Adrenal gland (tissue), 12 donors: Measurements from ENCODE around the gene COPG2. TPM values are rescaled to one million over a fixed set of nuclear protein-coding genes. Genes with fewer than 3 reads are reported as not detected.
"Not testable (repeated sequence)": the region's sequence is repeated elsewhere in the genome, so short reads cannot be mapped to it uniquely, and the experiment has no call there.

Source experiments
- DNase-seq, 7 donors: peaks; one replicate each; pipeline ENCODE4 v3.0.0-alpha.2; 2019 to 2020
- H3K27ac ChIP-seq, 5 donors: fragments of 200-600 bp; sonication (generic) in 4 of 5; 1 replicate in 3 of 5; 2 replicates in 2 of 5; pipeline versions ENCODE4 v1.5.1 to v1.8.0; 2016 to 2020; ENCODE audit warnings: mild to moderate bottlenecking in 1 of 5
- H3K27me3 ChIP-seq: fragments of 200-600 bp; 2 replicates; pipeline ENCODE4 v1.8.0; 2021
- H3K36me3 ChIP-seq, 2 donors: fragments of 200-600 bp; replicated peaks in 1 of 2; 1 replicate in 1 of 2; 2 replicates in 1 of 2; pipeline versions ENCODE4 v1.5.1 to v1.8.0; 2018 to 2022
- H3K4me1 ChIP-seq, 2 donors: fragments of 200-600 bp; replicated peaks in 1 of 2; 1 replicate in 1 of 2; 2 replicates in 1 of 2; pipeline versions ENCODE4 v1.5.1 to v1.8.0; 2018 to 2021
- H3K4me3 ChIP-seq, 4 donors: fragments of 200-600 bp; sonication (generic) in 3 of 4; one replicate each; pipeline ENCODE4 v1.5.1; 2016 to 2018
- H3K9me3 ChIP-seq, 3 donors: fragments of 200-600 bp; sonication (generic) in 1 of 3; replicated peaks in 1 of 3; 1 replicate in 2 of 3; 2 replicates in 1 of 3; pipeline versions ENCODE4 v1.5.1 to v1.8.0; 2016 to 2021
- POLR2A ChIP-seq, 2 donors: fragments of 450-650 bp; IDR thresholded peaks; one replicate each; pipeline ENCODE4 v1.6.1; 2017; ENCODE audit warnings: antibody characterized with exemption in 2 of 2, mild to moderate bottlenecking in 2 of 2, moderate library complexity in 1 of 2
- WGBS, 4 donors: extraction: QIAGEN DNeasy Blood & Tissue Kit in 2 of 4; methylation state at CpG; one replicate each; pipeline versions ENCODE4 v1.1.5 to v1.1.7; 2013 to 2017; 5-methylcytosine and 5-hydroxymethylcytosine counted together
- intact Hi-C, 2 donors: fragments of 100-400 bp; cut with DNase I; formaldehyde crosslinking; loops; one replicate each; pipeline versions ENCODE4 v1.14.1 to v1.15.0; 2022 to 2023
- polyA plus RNA-seq, 3 donors: library from polyadenylated mRNA; stranded (reverse); fragments of 200-250 nt in 2 of 3; fragments of 350-450 nt in 1 of 3; fragmentation: Illumina TruSeq in 1 of 3; extraction: RNeasy Lipid Tissue Mini Kit (QIAGEN cat#74804) in 1 of 3; gene quantifications; one replicate each; pipeline ENCODE4 v1.2.3, GENCODE V29; 2013 to 2014
- total RNA-seq, 9 donors: library from RNA; depleted of rRNA in 4 of 9; stranded (reverse); fragments of >200 nt in 4 of 9; fragments of 120-200 nt in 1 of 9; fragmentation: NEBNext Ultra II Directional in 1 of 9; extraction: Animal tissue kit (Norgen Biotek cat#: 25700) in 1 of 9; gene quantifications; one replicate each; pipeline versions ENCODE4 v1.1.0 to v1.2.4, GENCODE V29; 2013 to 2023
- TF ChIP-seq, protein P1 (sequence below), 6 experiments: fragments of 450-650 bp in 4 of 6; fragments of 200-600 bp in 2 of 6; sonication (generic) in 1 of 6; IDR thresholded peaks; 1 replicate in 5 of 6; 2 replicates in 1 of 6; pipeline versions ENCODE4 v1.5.1 to v1.8.0; 2016 to 2021; ENCODE audit warnings: antibody characterized with exemption in 6 of 6, mild to moderate bottlenecking in 2 of 6, moderate library complexity in 1 of 6
- donor health status: healthy with polysubstance abuse.
- donor health status: Bipolar disorder and iron deficiency.
- donor health status: DM: yes; HTN: yes; CAD: no.
- donor health status: DM: no; HTN: no; CAD: no.
- donor health status: DM: no; HTN: no; CAD: no.
- donor health status: DM: yes; HTN: yes; CAD: no.

The COPG2 gene
- total and polyA plus RNA-seq, 12 donors: 12.2 to 73.1 (median 37.9) TPM

DNA sequence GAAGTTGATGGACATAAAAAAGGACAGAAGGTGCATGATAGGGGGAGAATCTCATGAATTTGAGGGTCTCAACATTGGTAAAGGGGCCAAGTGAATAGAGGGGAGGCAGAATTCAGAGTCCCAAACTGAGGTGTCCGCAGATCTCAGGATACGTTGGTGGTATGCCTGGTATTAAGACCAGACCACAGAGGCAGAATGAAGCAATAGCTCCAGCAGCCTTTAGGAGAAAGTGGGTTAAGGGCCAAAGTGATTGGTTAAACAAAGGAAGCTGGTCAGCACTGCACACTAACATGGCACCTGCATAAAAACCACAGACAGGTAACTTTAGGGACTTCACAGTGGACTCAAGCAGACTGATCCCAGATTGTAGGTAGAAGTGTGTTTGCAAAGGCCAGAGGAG is 139.1 kb downstream of the COPG2 start:
- Histone ChIP-seq H3K36me3 (no peaks in the 10 kb centered on the region), H3K27me3 (no peaks in the 10 kb centered on the region), H3K4me3 (no peak overlapping the region), H3K4me1 (no peaks in the 10 kb centered on the region), H3K9me3 (no peaks in the 10 kb centered on the region), H3K27ac (no peak overlapping the region)
- WGBS, 4 donors: 86 to 98% (median 92%) methylated on average over 2 of the region's 2 CpGs
- TF ChIP-seq, protein P1, sequence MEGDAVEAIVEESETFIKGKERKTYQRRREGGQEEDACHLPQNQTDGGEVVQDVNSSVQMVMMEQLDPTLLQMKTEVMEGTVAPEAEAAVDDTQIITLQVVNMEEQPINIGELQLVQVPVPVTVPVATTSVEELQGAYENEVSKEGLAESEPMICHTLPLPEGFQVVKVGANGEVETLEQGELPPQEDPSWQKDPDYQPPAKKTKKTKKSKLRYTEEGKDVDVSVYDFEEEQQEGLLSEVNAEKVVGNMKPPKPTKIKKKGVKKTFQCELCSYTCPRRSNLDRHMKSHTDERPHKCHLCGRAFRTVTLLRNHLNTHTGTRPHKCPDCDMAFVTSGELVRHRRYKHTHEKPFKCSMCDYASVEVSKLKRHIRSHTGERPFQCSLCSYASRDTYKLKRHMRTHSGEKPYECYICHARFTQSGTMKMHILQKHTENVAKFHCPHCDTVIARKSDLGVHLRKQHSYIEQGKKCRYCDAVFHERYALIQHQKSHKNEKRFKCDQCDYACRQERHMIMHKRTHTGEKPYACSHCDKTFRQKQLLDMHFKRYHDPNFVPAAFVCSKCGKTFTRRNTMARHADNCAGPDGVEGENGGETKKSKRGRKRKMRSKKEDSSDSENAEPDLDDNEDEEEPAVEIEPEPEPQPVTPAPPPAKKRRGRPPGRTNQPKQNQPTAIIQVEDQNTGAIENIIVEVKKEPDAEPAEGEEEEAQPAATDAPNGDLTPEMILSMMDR (IDR thresholded peaks at IDR 0.05): no peak
- TF ChIP-seq POLR2A (IDR thresholded peaks at IDR 0.05): no peak
- intact Hi-C loops: no loop called here
- no peak for DNase-seq

DNA sequence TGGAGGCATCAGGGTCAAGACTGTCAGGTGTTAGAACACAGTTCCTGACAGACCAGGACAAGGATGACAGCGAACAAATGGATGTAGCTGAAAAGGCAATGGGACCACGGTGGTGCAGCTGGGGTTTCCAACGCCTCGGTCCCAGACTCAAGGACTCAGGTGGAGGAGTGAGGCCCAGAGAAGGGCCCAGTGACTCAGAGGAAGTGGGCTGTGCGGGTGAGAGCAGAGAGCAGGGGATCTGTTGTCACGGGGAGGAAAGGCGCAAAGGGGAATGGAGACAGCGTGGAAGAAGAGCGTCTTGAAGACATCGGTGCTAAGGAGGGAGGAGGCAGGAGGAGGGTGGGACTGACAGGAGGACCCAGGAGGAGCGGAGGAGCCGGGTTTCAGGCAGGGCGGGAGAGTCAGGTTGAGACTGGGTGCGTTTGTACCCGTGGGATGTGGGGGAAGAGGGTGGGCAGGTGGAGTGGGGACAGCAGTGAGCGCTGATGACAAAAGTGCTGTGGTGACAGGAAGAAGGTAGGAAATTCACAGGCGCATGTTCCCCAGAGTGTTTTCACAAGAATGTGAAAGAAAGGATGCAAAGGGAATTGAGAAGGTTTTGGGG is 140.7 kb downstream of the COPG2 start:
- 79 to 85% (median 84%) methylated on average over 15 to 17 of the region's 17 CpGs for WGBS, 4 donors
- not testable (repeated sequence) for H3K36me3 ChIP-seq, H3K27me3 ChIP-seq

DNA sequence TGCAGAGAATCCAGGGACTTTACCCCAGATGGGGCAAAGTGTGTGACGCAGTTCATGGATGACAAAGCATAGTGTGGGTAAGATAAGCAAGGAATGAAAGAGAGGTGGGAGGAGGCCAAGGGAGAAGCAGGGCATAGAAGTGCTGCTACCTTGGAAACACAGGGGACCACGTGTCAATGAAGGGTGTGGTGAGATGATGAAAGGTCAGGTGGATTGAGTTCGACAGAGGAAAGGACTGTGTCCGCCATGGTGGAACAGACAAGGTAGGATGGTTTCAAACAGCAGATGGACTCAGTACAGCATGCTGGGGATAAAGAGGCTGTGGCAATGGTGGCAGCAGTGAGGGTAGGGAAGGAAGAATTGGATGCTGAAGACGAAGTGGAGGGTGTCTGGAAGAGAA is 143.9 kb downstream of the COPG2 start:
- TF ChIP-seq POLR2A (IDR thresholded peaks at IDR 0.05): no peak
- TF ChIP-seq, protein P1 (IDR thresholded peaks at IDR 0.05): no peak
- no peak overlapping the region for H3K27ac ChIP-seq
- no peaks in the 10 kb centered on the region for H3K27me3 ChIP-seq
- 95 to 96% (median 96%) methylated on average over 5 of the region's 5 CpGs for WGBS, 4 donors
- H3K4me1 ChIP-seq: no peaks in the 10 kb centered on the region
- no peak overlapping the region for H3K4me3 ChIP-seq
- H3K9me3 ChIP-seq: no peaks in the 10 kb centered on the region
- intact Hi-C loops: no loop called here
- no peak for DNase-seq
- peaks cover 0 to 6% of the 10 kb centered on the region in 2 donors for H3K36me3 ChIP-seq

More for the DNA sequence above, 140.7 kb downstream of the COPG2 start:
- intact Hi-C loops, H3K9me3 ChIP-seq, H3K4me3 ChIP-seq, H3K4me1 ChIP-seq, DNase-seq, H3K27ac ChIP-seq: not testable (repeated sequence)

DNA sequence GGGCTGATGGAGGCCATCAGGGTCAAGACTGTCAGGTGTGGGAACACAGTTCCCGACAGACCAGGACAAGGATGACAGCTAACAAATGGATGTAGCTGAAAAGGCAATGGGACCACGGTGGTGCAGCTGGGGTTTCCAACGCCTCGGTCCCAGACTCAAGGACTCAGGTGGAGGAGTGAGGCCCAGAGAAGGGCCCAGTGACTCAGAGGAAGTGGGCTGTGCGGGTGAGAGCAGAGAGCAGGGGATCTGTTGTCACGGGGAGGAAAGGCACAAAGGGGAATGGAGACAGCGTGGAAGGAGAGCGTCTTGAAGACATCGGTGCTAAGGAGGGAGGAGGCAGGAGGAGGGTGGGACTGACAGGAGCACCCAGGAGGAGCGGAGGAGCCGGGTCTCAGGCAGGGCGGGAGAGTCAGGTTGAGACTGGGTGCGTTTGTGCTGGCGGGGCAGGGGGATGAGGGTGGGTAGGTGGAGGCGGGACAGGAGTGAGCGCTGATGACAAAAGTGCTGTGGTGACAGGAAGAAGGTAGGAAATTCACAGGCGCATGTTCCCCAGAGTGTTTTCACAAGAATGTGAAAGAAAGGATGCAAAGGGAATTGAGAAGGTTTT is 144.9 kb downstream of the COPG2 start:
- H3K27me3 ChIP-seq, H3K4me1 ChIP-seq, intact Hi-C loops, H3K27ac ChIP-seq, H3K36me3 ChIP-seq, DNase-seq, H3K4me3 ChIP-seq, H3K9me3 ChIP-seq: not testable (repeated sequence)
- 88 to 94% (median 90%) methylated on average over 16 to 17 of the region's 17 CpGs for WGBS, 4 donors

DNA sequence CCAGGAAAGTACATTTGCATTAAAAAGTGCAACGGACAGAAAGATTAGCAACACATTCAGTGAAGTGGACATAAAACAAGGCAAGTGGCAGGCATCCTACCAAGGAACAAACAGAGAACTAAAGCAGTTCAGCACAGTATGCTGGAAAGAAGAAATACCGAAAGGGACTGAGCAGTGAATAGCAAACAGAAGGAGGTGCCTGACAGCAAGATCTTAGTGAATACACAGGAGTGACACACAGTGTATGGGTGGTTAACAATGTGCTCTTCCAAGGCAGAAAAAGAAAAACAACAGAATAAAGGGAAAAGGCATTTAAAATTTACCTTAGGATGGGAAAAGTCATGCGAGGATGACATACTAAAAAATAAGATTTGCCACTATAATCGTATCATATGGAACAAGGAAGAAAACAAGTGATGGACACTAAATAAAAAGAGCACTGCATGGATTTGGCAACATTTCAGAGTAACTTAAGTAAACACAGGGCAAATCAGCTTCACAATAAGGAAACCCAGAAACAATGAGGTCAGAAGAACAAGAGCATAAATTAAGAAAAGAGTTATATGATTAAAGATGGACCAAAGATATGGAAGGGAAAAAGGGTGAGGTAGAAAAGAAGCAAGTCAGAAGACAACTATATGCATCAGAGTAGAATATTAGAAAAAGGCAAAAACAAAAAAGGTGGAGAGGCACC is 147.1 kb downstream of the COPG2 start:
- H3K36me3 ChIP-seq: peaks cover 0 to 6% of the 10 kb centered on the region in 2 donors
- H3K27ac ChIP-seq: no peak overlapping the region
- H3K4me3 ChIP-seq: no peak overlapping the region
- no peaks in the 10 kb centered on the region for H3K27me3 ChIP-seq
- DNase-seq: no peak
- intact Hi-C loops: no loop called here
- no peaks in the 10 kb centered on the region for H3K4me1 ChIP-seq
- TF ChIP-seq, protein P1 (IDR thresholded peaks at IDR 0.05): no peak
- TF ChIP-seq POLR2A (IDR thresholded peaks at IDR 0.05): no peak
- no peaks in the 10 kb centered on the region for H3K9me3 ChIP-seq
- 88 to 94% (median 90%) methylated on average over 4 of the region's 4 CpGs for WGBS, 4 donors
